A673 (cell line): Measurements from ENCODE around the gene TSPAN4.

ENCODE experiments used
- EZH2 ChIP-seq: fragments of 200-600 bp; sonication (generic); IDR thresholded peaks from 2 replicates; pipeline ENCODE4 v1.6.1; 2017; ENCODE audit warnings: borderline replicate concordance, low read depth, mild to moderate bottlenecking, mixed read lengths, antibody characterized with exemption, low read length; ENCODE audit not compliant: poor library complexity, severe bottlenecking
- TF ChIP-seq, protein P1 (sequence below): fragments of 300-800, 200-600 bp; sonication (generic); conservative IDR thresholded peaks from 2 replicates; pipeline ENCODE4 v1.5.1; 2017; ENCODE audit warnings: low read depth, mild to moderate bottlenecking, antibody characterized with exemption, low read length, moderate library complexity, mixed read lengths

DNA sequence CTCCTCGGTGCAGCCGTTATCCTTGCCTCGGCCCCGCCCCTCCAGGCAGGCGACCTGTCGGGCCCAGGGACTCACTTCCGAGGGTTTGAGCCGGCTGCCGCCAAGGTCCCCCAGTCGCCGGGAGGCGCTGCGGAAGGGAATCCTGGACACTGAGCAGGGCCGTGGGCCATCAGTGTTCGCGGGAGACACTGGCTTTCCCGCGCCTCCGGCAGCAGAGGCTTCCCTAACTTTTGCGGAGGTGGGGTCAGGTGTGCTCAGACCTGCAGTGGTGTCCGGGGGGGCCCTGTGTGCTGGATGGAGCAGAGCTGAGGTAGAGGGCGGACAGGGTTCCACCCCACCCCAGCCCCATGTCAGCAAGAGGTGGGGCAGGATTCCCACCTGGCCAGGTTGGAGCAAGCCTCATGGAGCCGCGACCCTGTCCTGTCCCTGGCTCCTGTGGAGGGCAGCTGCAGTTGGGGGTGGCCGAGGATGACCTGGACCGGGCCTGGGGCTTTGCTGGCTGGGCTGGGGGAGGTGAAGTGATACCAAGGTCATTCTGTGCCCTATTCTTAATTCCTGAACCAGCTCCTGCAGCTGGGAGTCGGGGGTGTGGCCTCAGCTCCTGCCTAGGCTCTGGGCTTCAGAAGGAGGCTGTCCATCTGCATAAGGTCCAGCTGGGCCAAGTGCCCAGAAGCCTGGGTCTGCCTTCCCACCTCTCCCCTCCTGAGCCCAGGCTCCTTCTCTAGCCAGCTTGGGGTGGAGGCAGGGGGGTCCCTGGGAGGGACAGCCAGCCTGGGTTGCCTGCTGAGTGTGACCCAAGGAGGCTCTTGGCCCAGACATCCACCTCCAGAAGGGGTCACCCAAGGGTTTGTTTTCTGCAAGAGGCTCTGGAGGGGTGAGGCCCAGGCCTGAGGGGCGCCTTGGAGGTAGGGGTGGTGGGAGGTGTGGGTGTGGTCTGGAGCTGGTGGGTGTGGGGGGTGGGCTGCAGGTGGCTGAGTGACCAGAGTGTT lies 8.4 kb downstream of the TSPAN4 start:
- TF ChIP-seq, protein P1, sequence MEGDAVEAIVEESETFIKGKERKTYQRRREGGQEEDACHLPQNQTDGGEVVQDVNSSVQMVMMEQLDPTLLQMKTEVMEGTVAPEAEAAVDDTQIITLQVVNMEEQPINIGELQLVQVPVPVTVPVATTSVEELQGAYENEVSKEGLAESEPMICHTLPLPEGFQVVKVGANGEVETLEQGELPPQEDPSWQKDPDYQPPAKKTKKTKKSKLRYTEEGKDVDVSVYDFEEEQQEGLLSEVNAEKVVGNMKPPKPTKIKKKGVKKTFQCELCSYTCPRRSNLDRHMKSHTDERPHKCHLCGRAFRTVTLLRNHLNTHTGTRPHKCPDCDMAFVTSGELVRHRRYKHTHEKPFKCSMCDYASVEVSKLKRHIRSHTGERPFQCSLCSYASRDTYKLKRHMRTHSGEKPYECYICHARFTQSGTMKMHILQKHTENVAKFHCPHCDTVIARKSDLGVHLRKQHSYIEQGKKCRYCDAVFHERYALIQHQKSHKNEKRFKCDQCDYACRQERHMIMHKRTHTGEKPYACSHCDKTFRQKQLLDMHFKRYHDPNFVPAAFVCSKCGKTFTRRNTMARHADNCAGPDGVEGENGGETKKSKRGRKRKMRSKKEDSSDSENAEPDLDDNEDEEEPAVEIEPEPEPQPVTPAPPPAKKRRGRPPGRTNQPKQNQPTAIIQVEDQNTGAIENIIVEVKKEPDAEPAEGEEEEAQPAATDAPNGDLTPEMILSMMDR = no peak; the same call in 1 of the 2 replicates
- no peak for TF ChIP-seq EZH2
